ENCODE data around the gene NUDT14.

NUDT14 gene

GRCh38 chr14:105155681-105156413 lies 25.3 kb downstream of the NUDT14 start:
- DNase-seq: no peak

GRCh38 chr14:105155071-105155651 lies 26.0 kb downstream of the NUDT14 start:
- no peak for DNase-seq

GRCh38 chr14:105154476-105154871 lies 26.6 kb downstream of the NUDT14 start:
- DNase-seq: no peak

GRCh38 chr14:105153739-105154475 lies 27.2 kb downstream of the NUDT14 start:
- DNase-seq: no peak

GRCh38 chr14:105153331-105153731 lies 27.8 kb downstream of the NUDT14 start:
- DNase-seq: no peak

- no peak for DNase-seq
Measured at GRCh38 chr14:105152794-105153241, 28.3 kb downstream of the NUDT14 start.

GRCh38 chr14:105151838-105152793 lies 29.0 kb downstream of the NUDT14 start:
- DNase-seq: no peak

GRCh38 chr14:105151084-105151837 lies 29.9 kb downstream of the NUDT14 start:
- DNase-seq: no peak

- no peak for DNase-seq
Measured at GRCh38 chr14:105150368-105151083, 30.6 kb downstream of the NUDT14 start.

GRCh38 chr14:105150026-105150367 lies 31.1 kb downstream of the NUDT14 start:
- DNase-seq: no peak

- no peak for DNase-seq
Measured at GRCh38 chr14:105149146-105149781, 31.8 kb downstream of the NUDT14 start.

- DNase-seq: no peak
Measured at GRCh38 chr14:105148604-105149145, 32.4 kb downstream of the NUDT14 start.

GRCh38 chr14:105147671-105148603 lies 33.2 kb downstream of the NUDT14 start:
- no peak for DNase-seq

GRCh38 chr14:105146976-105147635 lies 34.0 kb downstream of the NUDT14 start:
- no peak for DNase-seq

GRCh38 chr14:105146181-105146975 lies 34.7 kb downstream of the NUDT14 start:
- DNase-seq: no peak

- DNase-seq: no peak
Measured at GRCh38 chr14:105145381-105146180, 35.5 kb downstream of the NUDT14 start.

Measured in NCI-H2171 treated with DMSO at 0.1 percent for 48 hours (cell line).